ENCODE results near the gene OSCP1. TPM values are rescaled to one million over a fixed set of nuclear protein-coding genes. Genes with fewer than 3 reads are reported as not detected.
A peak's percentile ranks its signal among the peaks of the same experiment; 100 is the strongest.

The OSCP1 gene
- total RNA-seq, 1 experiment from 2014 or later, result 3.8 TPM

DNA sequence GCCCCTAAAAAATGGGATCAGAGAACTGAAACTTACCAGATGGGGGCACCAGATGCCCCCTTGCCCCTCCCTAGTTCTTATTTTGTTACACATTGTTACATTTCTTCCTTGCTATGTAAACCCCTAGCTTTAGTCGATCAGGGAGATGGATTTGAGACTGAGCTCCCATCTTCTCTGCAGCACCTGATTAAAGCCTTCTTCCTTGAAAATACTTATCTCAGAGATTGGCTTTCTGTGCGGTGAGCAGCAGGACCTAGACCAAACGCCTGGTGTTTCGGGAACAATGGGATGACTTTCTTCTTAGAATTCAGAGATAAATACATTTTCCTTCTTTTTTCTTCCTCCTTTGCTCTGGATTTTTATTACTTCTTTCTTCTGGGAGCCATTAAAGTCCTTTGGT is 35.9 kb downstream of the OSCP1 start:
- H2AFZ ChIP-seq (ENCODE audit: low read length), result no peak overlapping the region
- no peak overlapping the region for H3K27ac ChIP-seq (ENCODE audit: low read length)
- TF ChIP-seq EZH2 (IDR thresholded peaks at IDR 0.05; ENCODE audit: low read length, unreplicated experiment), result no peak
- no peak for TF ChIP-seq EZH2phosphoT487 (IDR thresholded peaks at IDR 0.05; ENCODE audit: borderline replicate concordance, low read length)
- TF ChIP-seq, protein P1, sequence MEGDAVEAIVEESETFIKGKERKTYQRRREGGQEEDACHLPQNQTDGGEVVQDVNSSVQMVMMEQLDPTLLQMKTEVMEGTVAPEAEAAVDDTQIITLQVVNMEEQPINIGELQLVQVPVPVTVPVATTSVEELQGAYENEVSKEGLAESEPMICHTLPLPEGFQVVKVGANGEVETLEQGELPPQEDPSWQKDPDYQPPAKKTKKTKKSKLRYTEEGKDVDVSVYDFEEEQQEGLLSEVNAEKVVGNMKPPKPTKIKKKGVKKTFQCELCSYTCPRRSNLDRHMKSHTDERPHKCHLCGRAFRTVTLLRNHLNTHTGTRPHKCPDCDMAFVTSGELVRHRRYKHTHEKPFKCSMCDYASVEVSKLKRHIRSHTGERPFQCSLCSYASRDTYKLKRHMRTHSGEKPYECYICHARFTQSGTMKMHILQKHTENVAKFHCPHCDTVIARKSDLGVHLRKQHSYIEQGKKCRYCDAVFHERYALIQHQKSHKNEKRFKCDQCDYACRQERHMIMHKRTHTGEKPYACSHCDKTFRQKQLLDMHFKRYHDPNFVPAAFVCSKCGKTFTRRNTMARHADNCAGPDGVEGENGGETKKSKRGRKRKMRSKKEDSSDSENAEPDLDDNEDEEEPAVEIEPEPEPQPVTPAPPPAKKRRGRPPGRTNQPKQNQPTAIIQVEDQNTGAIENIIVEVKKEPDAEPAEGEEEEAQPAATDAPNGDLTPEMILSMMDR (conservative IDR thresholded peaks at IDR 0.05; ENCODE audit: low read depth, low read length), result no peak
- H3K4me3 ChIP-seq (ENCODE audit: low read length), result no peak overlapping the region
- H3K4me1 ChIP-seq (ENCODE audit: insufficient read depth, low read length), result peaks cover 9% of the 10 kb centered on the region; the same call in 1 of the 2 replicates
- no peaks in the 10 kb centered on the region for H3K27me3 ChIP-seq (ENCODE audit: low read length)
- ChIA-PET POLR2A (ENCODE audit: unreplicated experiment) (no interaction called here), CTCF (no interaction called here)
- no peak for ATAC-seq
- H3K9ac ChIP-seq (ENCODE audit: low read length), result no peak overlapping the region
- no peaks in the 10 kb centered on the region for H3F3A ChIP-seq (ENCODE audit: low read length, unreplicated experiment)
- DNase-seq, result no peak
- H3K79me2 ChIP-seq (ENCODE audit: low read length), result no peaks in the 10 kb centered on the region
- H3K36me3 ChIP-seq (ENCODE audit: low read depth, low read length), result no peaks in the 10 kb centered on the region
- H4K20me1 ChIP-seq (ENCODE audit: low read length), result no peaks in the 10 kb centered on the region
- intact Hi-C loops (cut with micrococcal nuclease), result no loop called here
- H3K9me2 ChIP-seq (replicated peaks; ENCODE audit: low read length), result no peaks in the 10 kb centered on the region
- H3K4me2 ChIP-seq (ENCODE audit: low read length), result no peak overlapping the region
- no peaks in the 10 kb centered on the region for H3K9me3 ChIP-seq (ENCODE audit: low read length)
- no TSS peak for BruUV-seq (replicated peaks)

DNA sequence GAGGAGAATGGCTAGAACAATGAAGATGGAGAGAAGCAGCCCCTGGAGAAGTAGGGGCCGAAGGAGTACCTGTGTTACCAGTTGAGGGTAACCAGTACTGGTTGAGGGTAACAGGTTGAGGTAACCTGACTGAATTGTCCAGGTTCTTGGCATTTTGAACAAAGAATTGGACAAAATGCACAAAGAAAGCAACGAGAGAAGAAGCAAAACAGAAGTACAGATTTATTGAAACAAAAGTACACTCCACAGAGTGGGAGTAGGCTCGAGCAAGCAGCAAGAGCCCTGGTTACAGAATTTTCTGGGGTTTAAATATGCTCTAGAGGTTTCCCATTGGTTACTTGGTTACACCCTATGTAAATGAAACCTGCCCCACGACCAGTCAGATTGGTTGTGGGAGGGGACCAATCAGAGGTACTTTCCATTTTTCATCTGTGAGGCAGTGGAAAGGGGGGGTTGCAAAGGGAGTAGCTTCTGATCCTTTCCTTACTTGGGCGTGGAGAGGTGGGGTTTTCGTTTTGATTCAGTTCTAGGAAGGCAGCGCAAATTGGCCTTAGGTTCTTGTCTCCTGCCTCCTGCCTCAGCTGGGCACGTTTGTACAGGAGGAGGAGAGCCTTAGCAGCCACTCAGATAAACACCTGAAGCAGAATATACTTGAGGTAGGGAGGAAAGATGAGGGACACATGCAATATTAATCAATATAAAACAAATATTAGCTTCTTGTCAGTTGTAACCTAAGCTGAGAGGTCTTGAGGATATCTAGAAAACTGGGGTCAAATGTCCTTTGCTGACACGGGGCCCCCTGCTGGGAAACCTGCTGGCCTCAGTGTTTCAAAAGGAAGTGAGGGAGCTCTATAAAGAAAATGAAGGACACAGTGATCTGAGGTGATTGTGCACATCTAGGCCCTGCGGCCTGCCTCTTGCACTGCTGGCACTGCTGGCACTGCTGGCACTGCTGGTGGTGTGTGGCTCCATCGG is 38.3 kb downstream of the OSCP1 start:
- CTCF ChIA-PET, result interaction anchor here (2.4 kb wide), 1 partner anchor 69 kb away, joined by 7 read pairs; no protein-coding TSS in a partner anchor
- no TSS peak for BruUV-seq (replicated peaks)
- peak; percentile 32 for DNase-seq

More for the DNA sequence above, 38.3 kb downstream of the OSCP1 start:
- H2AFZ ChIP-seq (ENCODE audit: low read length), result no peak overlapping the region
- POLR2A ChIA-PET (ENCODE audit: unreplicated experiment), result no interaction called here
- H3K4me1 ChIP-seq (ENCODE audit: insufficient read depth, low read length), result peaks cover 6% of the 10 kb centered on the region; the same call in 1 of the 2 replicates
- no peak; the same call in 1 of the 2 replicates for ATAC-seq
- no peaks in the 10 kb centered on the region for H3K27me3 ChIP-seq (ENCODE audit: low read length)
- intact Hi-C loops (cut with micrococcal nuclease), result no loop called here
- H3K4me2 ChIP-seq (ENCODE audit: low read length), result no peak overlapping the region
- H3K9me3 ChIP-seq (ENCODE audit: low read length), result no peaks in the 10 kb centered on the region
- no peak overlapping the region for H3K4me3 ChIP-seq (ENCODE audit: low read length)
- H3K9me2 ChIP-seq (replicated peaks; ENCODE audit: low read length), result no peaks in the 10 kb centered on the region
- no peak overlapping the region for H3K9ac ChIP-seq (ENCODE audit: low read length)
- no peaks in the 10 kb centered on the region for H4K20me1 ChIP-seq (ENCODE audit: low read length)
- no peaks in the 10 kb centered on the region for H3K36me3 ChIP-seq (ENCODE audit: low read depth, low read length)
- TF ChIP-seq EZH2phosphoT487 (IDR thresholded peaks at IDR 0.05; ENCODE audit: borderline replicate concordance, low read length), result no peak
- TF ChIP-seq EZH2 (IDR thresholded peaks at IDR 0.05; ENCODE audit: low read length, unreplicated experiment), result no peak
- TF ChIP-seq, protein P1 (conservative IDR thresholded peaks at IDR 0.05; ENCODE audit: low read depth, low read length), result no peak
- no peaks in the 10 kb centered on the region for H3F3A ChIP-seq (ENCODE audit: low read length, unreplicated experiment)
- H3K27ac ChIP-seq (ENCODE audit: low read length), result no peak overlapping the region
- H3K79me2 ChIP-seq (ENCODE audit: low read length), result no peaks in the 10 kb centered on the region

Measured in PC-3 (cell line).